Ectodermal cell (in vitro differentiated cells): Measurements from ENCODE around the gene MTCL1.
A peak's percentile ranks its signal among the peaks of the same experiment; 100 is the strongest.
"Not testable (repeated sequence)": the region's sequence is repeated elsewhere in the genome, so short reads cannot be mapped to it uniquely, and the experiment has no call there.

Experiments
- H3K27ac ChIP-seq: 2 replicates; pipeline ENCODE4 v1.7.0; 2013; ENCODE audit warnings: mild to moderate bottlenecking, low read depth, low read length; ENCODE audit not compliant: insufficient read depth, poor library complexity, severe bottlenecking
- H3K27me3 ChIP-seq: 2 replicates; pipeline ENCODE4 v1.7.0; 2013; ENCODE audit warnings: mild to moderate bottlenecking, low read length; ENCODE audit not compliant: insufficient read depth, control insufficient read depth, poor library complexity, severe bottlenecking
- H3K36me3 ChIP-seq: one replicate; pipeline ENCODE4 v1.7.0; 2013; ENCODE audit warnings: low read length; ENCODE audit not compliant: control insufficient read depth, insufficient read depth
- H3K4me1 ChIP-seq: one replicate; pipeline ENCODE4 v1.7.0; 2013; ENCODE audit warnings: low read length; ENCODE audit not compliant: control insufficient read depth, insufficient read depth
- H3K4me3 ChIP-seq: 2 replicates; pipeline ENCODE4 v1.7.0; 2013; ENCODE audit warnings: low read depth, low read length, control low read depth; ENCODE audit not compliant: insufficient read depth
- H3K9me3 ChIP-seq: 2 replicates; pipeline ENCODE4 v1.7.0; 2013; ENCODE audit warnings: mild to moderate bottlenecking, low read length, moderate library complexity; ENCODE audit not compliant: control insufficient read depth
- WGBS, 2 experiments: methylation state at CpG; one replicate each; pipeline ENCODE4 v1.1.7; 2013; ENCODE audit warnings: missing lambda C conversion rate in 2 of 2; 5-methylcytosine and 5-hydroxymethylcytosine counted together

Gene MTCL1

DNA sequence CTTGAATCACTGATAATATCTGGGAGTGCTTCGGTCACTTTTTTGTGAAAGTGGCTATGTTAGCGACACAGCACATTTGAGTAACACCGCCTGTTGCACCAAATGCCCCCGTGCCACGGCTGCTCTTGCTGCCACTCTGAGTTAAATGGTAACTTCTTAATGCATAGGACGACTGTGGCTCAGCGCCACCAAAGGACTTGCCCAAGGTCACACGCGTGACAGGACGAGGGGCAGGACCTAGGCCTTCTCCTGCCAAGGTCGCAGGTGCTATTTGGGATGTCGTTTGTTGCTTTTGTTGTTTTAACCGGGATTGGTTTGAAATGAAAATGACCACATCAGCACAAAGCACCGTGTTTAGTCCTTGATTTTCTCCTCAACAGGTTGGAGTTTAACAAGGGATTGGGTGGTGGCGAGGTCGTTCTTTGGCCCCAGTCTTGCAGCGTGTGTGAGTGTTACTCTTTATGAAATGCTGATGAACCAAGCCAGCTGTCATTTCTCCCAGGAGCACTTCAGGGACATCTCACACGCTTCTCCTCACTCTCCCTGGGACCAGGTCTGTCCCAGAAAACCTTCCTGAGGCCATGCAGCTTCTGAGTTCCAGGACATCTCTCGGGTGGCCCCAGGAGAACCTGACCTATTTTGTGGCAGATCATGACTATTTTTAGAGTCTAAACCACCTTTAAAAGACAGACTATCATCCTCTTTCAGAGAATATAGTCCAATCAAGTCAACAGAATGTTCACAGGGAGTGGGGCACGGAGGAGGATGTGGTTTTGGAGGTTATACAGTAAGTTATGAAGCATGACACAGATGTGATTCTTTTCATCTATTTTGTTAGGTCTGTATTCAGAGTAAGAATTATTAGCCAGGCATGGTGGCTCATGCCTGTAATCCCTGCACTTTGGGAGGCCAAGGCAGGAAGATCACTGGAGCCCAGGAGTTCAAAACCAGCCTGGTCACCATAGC, 49.9 kb downstream of the MTCL1 start:
- Histone ChIP-seq H3K4me1 (no peaks in the 10 kb centered on the region), H3K4me3 (no peak overlapping the region), H3K27me3 (no peaks in the 10 kb centered on the region), H3K27ac (no peak overlapping the region), H3K36me3 (no peaks in the 10 kb centered on the region), H3K9me3 (peaks cover 2% of the 10 kb centered on the region)
- 95% methylated on average over 20 of the region's 20 CpGs for WGBS, 2 experiments

DNA sequence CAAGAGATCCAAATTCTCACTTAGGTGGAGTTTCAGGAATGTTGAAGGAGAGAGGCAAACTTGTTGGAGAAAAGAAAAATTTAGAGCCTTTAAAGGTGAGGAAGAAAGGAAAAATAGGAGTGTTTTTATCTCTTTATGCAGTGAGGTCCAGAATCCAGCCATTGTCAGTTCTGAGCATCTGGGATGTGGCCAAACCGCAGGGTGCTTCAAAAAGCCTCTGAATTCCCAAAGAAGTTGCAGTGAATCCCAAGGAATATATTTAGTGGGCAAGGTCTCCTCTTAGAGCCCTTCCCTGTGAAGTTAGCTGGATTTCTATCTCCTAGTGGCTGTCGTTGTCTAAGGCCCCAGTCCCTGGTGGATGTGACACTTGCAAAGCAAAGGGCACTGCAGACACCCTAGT, 51.2 kb downstream of the MTCL1 start:
- no peaks in the 10 kb centered on the region for H3K4me1 ChIP-seq
- H3K36me3 ChIP-seq, result peaks cover 3% of the 10 kb centered on the region
- H3K4me3 ChIP-seq, result no peak overlapping the region
- H3K9me3 ChIP-seq, result peaks cover 2% of the 10 kb centered on the region
- H3K27ac ChIP-seq, result no peak overlapping the region
- 85 to 90% methylated on average over 2 of the region's 2 CpGs for WGBS, 2 experiments
- no peaks in the 10 kb centered on the region for H3K27me3 ChIP-seq

DNA sequence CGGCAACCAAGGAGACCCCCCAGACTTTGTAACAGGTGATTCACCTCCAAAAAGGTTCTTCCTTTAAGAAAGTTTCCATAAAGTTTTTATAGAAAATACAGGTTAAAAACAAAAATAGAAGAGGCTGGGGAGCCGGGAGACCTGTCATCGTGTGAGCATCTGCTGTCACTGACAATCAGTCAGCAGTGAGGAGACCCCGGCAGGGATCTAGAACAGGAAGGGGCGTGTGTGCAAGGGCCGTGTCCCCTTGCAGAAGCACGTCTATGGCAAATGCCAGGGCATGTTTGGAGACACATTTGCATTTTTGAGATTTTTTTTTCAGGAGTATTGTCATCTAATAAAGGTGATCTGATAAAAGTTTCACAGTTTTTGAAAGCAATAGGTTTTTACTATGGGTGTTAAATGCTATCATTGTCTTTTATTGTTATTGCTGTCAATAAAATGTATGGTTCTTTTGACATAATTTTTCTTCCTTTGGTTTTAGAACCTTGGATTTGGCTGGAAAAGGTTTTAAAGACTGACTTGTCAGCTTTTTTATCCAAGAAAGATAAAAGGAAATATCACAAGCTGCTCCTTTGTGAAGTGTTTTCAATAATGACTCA, 52.1 kb downstream of the MTCL1 start:
- H3K9me3 ChIP-seq, result peaks cover 2% of the 10 kb centered on the region
- H3K27me3 ChIP-seq, result no peaks in the 10 kb centered on the region
- no peak overlapping the region for H3K27ac ChIP-seq
- H3K36me3 ChIP-seq, result peaks cover 10% of the 10 kb centered on the region
- WGBS, 2 experiments, result 89 to 92% methylated on average over 6 to 7 of the region's 7 CpGs
- no peaks in the 10 kb centered on the region for H3K4me1 ChIP-seq
- H3K4me3 ChIP-seq, result no peak overlapping the region

DNA sequence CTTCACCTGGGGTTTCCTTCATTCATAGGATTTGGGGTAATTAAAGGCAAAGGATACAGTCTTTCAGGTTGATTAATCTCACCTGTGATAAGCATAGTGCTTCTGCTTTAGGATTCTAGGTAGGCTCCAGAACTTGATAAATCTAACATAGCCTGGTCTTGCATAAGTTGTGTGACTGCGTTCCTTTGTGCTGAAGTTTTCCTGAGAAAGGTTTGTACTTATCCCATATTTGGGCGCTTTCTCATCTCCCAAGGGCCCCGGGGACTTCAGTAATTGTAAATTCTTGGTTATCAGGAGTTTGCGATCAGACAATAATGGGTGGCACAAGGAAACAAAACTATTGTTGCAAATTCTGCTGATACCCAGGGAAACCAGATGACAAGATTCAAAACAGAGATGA, 53.1 kb downstream of the MTCL1 start:
- Histone ChIP-seq H3K9me3 (no peaks in the 10 kb centered on the region), H3K36me3 (peaks cover 10% of the 10 kb centered on the region), H3K4me3 (no peak overlapping the region), H3K27me3 (no peaks in the 10 kb centered on the region), H3K27ac (no peak overlapping the region), H3K4me1 (no peaks in the 10 kb centered on the region)
- 97 to 98% methylated on average over 4 of the region's 4 CpGs for WGBS, 2 experiments

DNA sequence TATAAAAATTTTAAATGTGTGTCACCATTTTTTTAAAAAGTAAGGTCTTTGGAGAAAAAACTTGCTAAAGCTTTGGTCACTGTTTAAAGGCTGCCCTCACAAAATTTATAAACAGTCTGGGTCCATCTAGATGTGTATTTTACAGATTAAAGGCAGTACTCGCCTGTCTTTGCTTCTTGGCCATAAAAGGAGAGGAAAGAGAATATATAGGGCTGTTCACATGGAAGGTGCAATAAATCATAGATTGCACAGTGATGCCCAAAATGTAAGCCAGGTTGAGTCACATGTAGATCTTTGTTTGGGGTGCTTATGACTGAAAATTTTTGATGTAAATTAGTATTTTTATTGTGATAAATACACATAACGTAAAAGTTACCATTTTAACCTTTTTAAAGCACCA, 55.6 kb downstream of the MTCL1 start:
- Histone ChIP-seq H3K36me3 (peaks cover 10% of the 10 kb centered on the region), H3K4me3 (no peak overlapping the region), H3K27me3 (no peaks in the 10 kb centered on the region), H3K9me3 (no peaks in the 10 kb centered on the region), H3K27ac (no peak overlapping the region), H3K4me1 (peaks cover 8% of the 10 kb centered on the region)
- 90 to 92% methylated on average over 2 of the region's 2 CpGs for WGBS, 2 experiments

DNA sequence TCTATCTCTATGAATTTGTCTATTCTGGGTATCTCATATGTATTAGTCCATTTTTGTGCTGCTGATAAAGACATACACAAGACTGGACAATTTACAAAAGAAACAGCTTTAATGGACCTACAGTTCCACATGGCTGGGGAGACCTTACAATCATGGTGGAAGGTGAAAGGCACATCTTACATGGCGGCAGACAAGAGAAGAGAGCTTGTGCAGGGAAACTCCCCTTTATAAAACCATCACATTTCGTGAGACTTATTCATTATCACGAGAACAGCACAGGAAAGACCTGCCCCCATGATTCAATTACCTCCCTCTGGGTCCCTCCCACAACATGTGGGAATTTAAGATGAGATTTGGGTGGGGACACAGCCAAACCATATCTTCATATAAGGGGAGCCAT, 56.2 kb downstream of the MTCL1 start:
- H3K4me1 ChIP-seq, result peaks cover 14% of the 10 kb centered on the region
- not testable (repeated sequence) for H3K4me3 ChIP-seq, H3K27ac ChIP-seq, H3K9me3 ChIP-seq, H3K27me3 ChIP-seq
- peaks cover 10% of the 10 kb centered on the region for H3K36me3 ChIP-seq
- WGBS, 2 experiments, result 91 to 92% methylated on average over 3 of the region's 3 CpGs

DNA sequence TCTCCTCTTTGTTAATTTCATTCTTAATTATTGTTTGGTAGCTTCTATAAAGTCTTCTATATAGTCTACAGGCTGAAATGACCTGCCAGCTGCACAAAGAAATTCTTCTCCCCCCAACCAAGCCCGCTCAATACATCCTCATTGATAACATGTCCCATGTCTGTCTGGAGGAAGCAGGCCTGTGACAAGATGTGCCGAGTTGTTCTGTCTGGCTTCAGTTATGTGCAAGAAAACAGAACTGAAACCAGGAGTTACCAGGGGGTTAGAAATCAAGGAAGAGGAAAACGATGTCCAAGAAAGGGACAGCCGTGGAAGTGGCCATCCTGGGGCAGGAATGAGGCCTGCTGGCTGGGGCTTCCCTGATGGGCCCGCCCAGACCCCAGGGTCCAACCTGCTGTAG, 57.6 kb downstream of the MTCL1 start:
- H3K36me3 ChIP-seq, result peaks cover 10% of the 10 kb centered on the region
- no peak overlapping the region for H3K4me3 ChIP-seq
- no peaks in the 10 kb centered on the region for H3K9me3 ChIP-seq
- no peak overlapping the region for H3K27ac ChIP-seq
- 92 to 94% methylated on average over 5 of the region's 5 CpGs for WGBS, 2 experiments
- no peaks in the 10 kb centered on the region for H3K27me3 ChIP-seq
- H3K4me1 ChIP-seq, result peaks cover 19% of the 10 kb centered on the region

DNA sequence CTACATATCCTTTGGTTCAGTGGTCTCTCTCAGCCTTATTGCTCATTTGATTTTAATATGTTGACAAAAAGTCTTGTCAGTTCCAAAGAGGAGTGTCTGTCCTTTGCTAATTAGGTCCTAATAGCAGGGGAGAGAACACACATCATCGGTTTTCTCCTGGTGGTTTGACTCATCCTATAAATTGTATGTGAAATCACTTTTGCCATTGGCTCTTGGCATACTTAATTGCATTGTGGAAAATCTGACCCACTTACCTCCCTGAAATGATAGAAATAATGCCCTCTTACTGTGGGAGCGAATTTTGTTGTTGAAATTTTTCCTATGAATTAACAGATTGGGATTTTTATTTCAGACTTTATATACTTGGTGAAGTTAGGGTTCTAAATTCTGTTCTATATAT, 58.3 kb downstream of the MTCL1 start:
- peaks cover 19% of the 10 kb centered on the region for H3K4me1 ChIP-seq
- H3K9me3 ChIP-seq, result no peaks in the 10 kb centered on the region
- H3K27ac ChIP-seq, result no peak overlapping the region
- H3K36me3 ChIP-seq, result peaks cover 10% of the 10 kb centered on the region
- no peaks in the 10 kb centered on the region for H3K27me3 ChIP-seq
- WGBS, 2 experiments, result 98 to 100% methylated on average over 1 to 2 of the region's 2 CpGs
- no peak overlapping the region for H3K4me3 ChIP-seq

DNA sequence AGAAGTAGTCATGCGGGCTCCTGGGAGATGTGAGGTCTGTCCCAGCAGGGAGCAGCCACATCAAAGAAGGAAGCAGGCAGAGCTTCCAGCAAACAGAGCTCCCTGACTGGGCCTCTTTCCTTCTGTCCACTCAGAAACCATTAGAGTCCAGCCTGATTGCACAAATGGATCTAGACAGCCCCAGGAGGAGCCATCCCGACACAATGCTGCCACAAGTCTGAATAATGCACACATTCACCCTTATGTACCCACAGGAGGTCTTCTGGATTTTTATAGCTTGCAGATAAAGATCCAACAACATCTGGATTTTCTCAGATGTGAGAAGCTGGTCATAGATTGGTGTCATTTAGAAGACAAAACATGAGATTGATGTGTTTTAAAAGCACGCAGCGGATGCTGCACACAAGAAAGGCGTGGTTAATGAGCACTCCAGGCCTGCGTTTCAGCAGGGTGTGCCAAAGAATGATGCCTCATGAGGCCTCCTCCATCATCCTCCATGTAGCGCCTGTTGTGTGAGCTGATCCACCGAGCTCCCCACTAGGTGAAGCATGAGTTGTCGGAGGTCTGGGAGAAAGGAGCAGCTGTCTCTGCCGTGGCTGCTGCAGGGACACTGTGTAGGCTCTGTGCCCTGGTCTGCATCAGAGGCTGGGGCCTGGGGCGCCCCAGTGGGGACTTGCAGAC, 60.6 kb downstream of the MTCL1 start:
- no peaks in the 10 kb centered on the region for H3K9me3 ChIP-seq
- peaks cover 10% of the 10 kb centered on the region for H3K36me3 ChIP-seq
- peaks cover 19% of the 10 kb centered on the region for H3K4me1 ChIP-seq
- 85 to 87% methylated on average over 11 of the region's 11 CpGs for WGBS, 2 experiments
- H3K4me3 ChIP-seq, result no peak overlapping the region
- H3K27me3 ChIP-seq, result no peaks in the 10 kb centered on the region
- H3K27ac ChIP-seq, result peak overlapping the region; percentile 48
